ENCODE results near the gene LMO7.

The LMO7 gene

GRCh38 chr13:75633285-75633684 lies 2.8 kb upstream of the LMO7 start:
- no peaks in the 10 kb centered on the region for H4K20me1 ChIP-seq (ENCODE audit: insufficient read depth, low read length)
- peaks cover 12% of the 10 kb centered on the region for H3K79me2 ChIP-seq (ENCODE audit: insufficient read depth, low read length)
- H3K27ac ChIP-seq (ENCODE audit: low read depth, low read length, poor library complexity, severe bottlenecking): peak overlapping the region; percentile 1
- H3K9ac ChIP-seq (ENCODE audit: low read length): no peak overlapping the region
- no peaks in the 10 kb centered on the region for H3K9me3 ChIP-seq (ENCODE audit: low read length)
- no peak overlapping the region for H2AFZ ChIP-seq (ENCODE audit: low read length)
- TF ChIP-seq EZH2 (IDR thresholded peaks at IDR 0.05; ENCODE audit: borderline replicate concordance, low read length): no peak
- TF ChIP-seq CTCF (IDR thresholded peaks at IDR 0.05; ENCODE audit: low read length): no peak
- H3K4me1 ChIP-seq (ENCODE audit: insufficient read depth, low read length, severe bottlenecking): peaks cover 15% of the 10 kb centered on the region
- no peaks in the 10 kb centered on the region for H3K27me3 ChIP-seq (ENCODE audit: insufficient read depth, low read length)
- H3K9me2 ChIP-seq (ENCODE audit: low read depth, low read length): no peaks in the 10 kb centered on the region
- no peak overlapping the region for H3K4me2 ChIP-seq (ENCODE audit: low read length)
- H3K4me3 ChIP-seq (ENCODE audit: low read depth, low read length, poor library complexity, severe bottlenecking): no peak overlapping the region
- peaks cover 9% of the 10 kb centered on the region for H3F3A ChIP-seq (ENCODE audit: insufficient read depth, low read length)
- no peaks in the 10 kb centered on the region for H3K36me3 ChIP-seq (ENCODE audit: insufficient read depth, low read length)

- peak overlapping the region; percentile 66 for H3K4me2 ChIP-seq (ENCODE audit: low read length)
- H3K4me1 ChIP-seq (ENCODE audit: insufficient read depth, low read length, severe bottlenecking): peaks cover 35% of the 10 kb centered on the region
- TF ChIP-seq EZH2 (IDR thresholded peaks at IDR 0.05; ENCODE audit: borderline replicate concordance, low read length) (no peak), CTCF (IDR thresholded peaks at IDR 0.05; ENCODE audit: low read length) (no peak)
- no peaks in the 10 kb centered on the region for H3K9me2 ChIP-seq (ENCODE audit: low read depth, low read length)
- peak overlapping the region; percentile 36; the same call in 1 of the 2 replicates for H2AFZ ChIP-seq (ENCODE audit: low read length)
- peak overlapping the region; percentile 58 for H3K27ac ChIP-seq (ENCODE audit: low read depth, low read length, poor library complexity, severe bottlenecking)
- H3K36me3 ChIP-seq (ENCODE audit: insufficient read depth, low read length): no peaks in the 10 kb centered on the region; the same call in 1 of the 2 replicates
- H3K9ac ChIP-seq (ENCODE audit: low read length): peak overlapping the region; percentile 91
- peaks cover 9% of the 10 kb centered on the region for H3F3A ChIP-seq (ENCODE audit: insufficient read depth, low read length)
- peaks cover 28% of the 10 kb centered on the region for H3K79me2 ChIP-seq (ENCODE audit: insufficient read depth, low read length)
- H4K20me1 ChIP-seq (ENCODE audit: insufficient read depth, low read length): no peaks in the 10 kb centered on the region
- no peaks in the 10 kb centered on the region for H3K27me3 ChIP-seq (ENCODE audit: insufficient read depth, low read length)
- peak overlapping the region; percentile 93 for H3K4me3 ChIP-seq (ENCODE audit: low read depth, low read length, poor library complexity, severe bottlenecking)
- H3K9me3 ChIP-seq (ENCODE audit: low read length): no peaks in the 10 kb centered on the region
These were observed 866 bp upstream of the LMO7 start for GRCh38 chr13:75635101-75635827.

GRCh38 chr13:75636436-75637180 lies 478 bp downstream of the LMO7 start:
- H3K27me3 ChIP-seq (ENCODE audit: insufficient read depth, low read length): no peaks in the 10 kb centered on the region
- H3K9ac ChIP-seq (ENCODE audit: low read length): peak overlapping the region; percentile 91
- peaks cover 8% of the 10 kb centered on the region for H3K36me3 ChIP-seq (ENCODE audit: insufficient read depth, low read length)
- H3F3A ChIP-seq (ENCODE audit: insufficient read depth, low read length): peaks cover 9% of the 10 kb centered on the region
- H3K4me3 ChIP-seq (ENCODE audit: low read depth, low read length, poor library complexity, severe bottlenecking): peak overlapping the region; percentile 93
- peak overlapping the region; percentile 73 for H3K27ac ChIP-seq (ENCODE audit: low read depth, low read length, poor library complexity, severe bottlenecking)
- H3K4me2 ChIP-seq (ENCODE audit: low read length): peak overlapping the region; percentile 66
- peak overlapping the region; percentile 73; the same call in 1 of the 2 replicates for H2AFZ ChIP-seq (ENCODE audit: low read length)
- peaks cover 28% of the 10 kb centered on the region for H3K79me2 ChIP-seq (ENCODE audit: insufficient read depth, low read length)
- H3K9me2 ChIP-seq (ENCODE audit: low read depth, low read length): no peaks in the 10 kb centered on the region
- H3K9me3 ChIP-seq (ENCODE audit: low read length): no peaks in the 10 kb centered on the region
- TF ChIP-seq CTCF (IDR thresholded peaks at IDR 0.05; ENCODE audit: low read length) (no peak; the same call in 1 of the 2 replicates), EZH2 (IDR thresholded peaks at IDR 0.05; ENCODE audit: borderline replicate concordance, low read length) (no peak)
- no peaks in the 10 kb centered on the region for H4K20me1 ChIP-seq (ENCODE audit: insufficient read depth, low read length)
- H3K4me1 ChIP-seq (ENCODE audit: insufficient read depth, low read length, severe bottlenecking): peaks cover 45% of the 10 kb centered on the region
